SK-N-SH treated with all-trans-retinoic acid at 6 μM for 48 hours (cell line): Measurements from ENCODE around the gene PLCB3.
A peak's percentile ranks its signal among the peaks of the same experiment; 100 is the strongest.

Experiments
- ATAC-seq: fragments of 200-7000 bp; cut with Tn5 transposase; 3 replicates; pipeline ENCODE4 v1.9.1; 2020; ENCODE audit warnings: mild to moderate bottlenecking, moderate library complexity
- ARNTL ChIP-seq: fragments of 450-650 bp; formaldehyde crosslinking; IDR thresholded peaks from 2 replicates; pipeline ENCODE4 v1.5.0; 2020; ENCODE audit warnings: low read depth, mild to moderate bottlenecking, moderate library complexity, borderline replicate concordance
- BACH2 ChIP-seq: fragments of 250-450 bp; sonication (Bioruptor Pico); IDR thresholded peaks from 2 replicates; pipeline ENCODE4 v1.9.0; 2021; ENCODE audit warnings: mild to moderate bottlenecking, borderline replicate concordance
- CREB5 ChIP-seq: fragments of 250-450 bp; sonication (Bioruptor Pico); IDR thresholded peaks from 2 replicates; pipeline ENCODE4 v1.5.1; 2020; ENCODE audit warnings: low read depth, mild to moderate bottlenecking, moderate library complexity
- CSDC2 ChIP-seq: fragments of 250-450 bp; sonication (Bioruptor Pico); IDR thresholded peaks from 2 replicates; pipeline ENCODE4 v1.5.0; 2020; ENCODE audit warnings: mild to moderate bottlenecking, moderate library complexity
- ESRRG ChIP-seq: fragments of 250-450 bp; sonication (Bioruptor Pico); IDR thresholded peaks from 2 replicates; pipeline ENCODE4 v1.6.1; 2021; ENCODE audit warnings: mild to moderate bottlenecking
- GLIS3 ChIP-seq: fragments of 250-450 bp; sonication (Bioruptor Pico); IDR thresholded peaks from 2 replicates; pipeline ENCODE4 v1.5.0; 2020; ENCODE audit warnings: mild to moderate bottlenecking, moderate library complexity
- ISL1 ChIP-seq: fragments of 250-450 bp; sonication (Bioruptor Pico); IDR thresholded peaks from 2 replicates; pipeline ENCODE4 v2.1.2; 2022; ENCODE audit warnings: mild to moderate bottlenecking, moderate library complexity
- OSR1 ChIP-seq: fragments of 250-450 bp; sonication (Bioruptor Pico); IDR thresholded peaks from 2 replicates; pipeline ENCODE4 v1.8.0; 2022; ENCODE audit warnings: moderate library complexity, mild to moderate bottlenecking, inconsistent platforms
- POU6F1 ChIP-seq: fragments of 250-450 bp; sonication (Bioruptor Pico); IDR thresholded peaks from 2 replicates; pipeline ENCODE4 v1.8.0; 2021; ENCODE audit warnings: low read depth, mild to moderate bottlenecking, moderate library complexity, borderline replicate concordance
- PPARA ChIP-seq: fragments of 250-450 bp; sonication (Bioruptor Pico); IDR thresholded peaks from 2 replicates; pipeline ENCODE4 v1.5.0; 2020; ENCODE audit warnings: mild to moderate bottlenecking, borderline replicate concordance
- RARB ChIP-seq: fragments of 250-450 bp; sonication (Bioruptor Pico); IDR thresholded peaks from 2 replicates; pipeline ENCODE4 v1.8.0; 2021; ENCODE audit warnings: mild to moderate bottlenecking, moderate library complexity
- SNAI2 ChIP-seq: fragments of 250-450 bp; sonication (Bioruptor Pico); IDR thresholded peaks from 2 replicates; pipeline ENCODE4 v1.5.0; 2020; ENCODE audit warnings: mild to moderate bottlenecking, moderate library complexity
- TCF4 ChIP-seq: fragments of 250-450 bp; sonication (Bioruptor Pico); IDR thresholded peaks from 2 replicates; pipeline ENCODE4 v1.8.0; 2021; ENCODE audit warnings: mild to moderate bottlenecking, moderate library complexity, borderline replicate concordance
- TSHZ2 ChIP-seq: fragments of 250-450 bp; sonication (Bioruptor Pico); IDR thresholded peaks from 2 replicates; pipeline ENCODE4 v1.5.0; 2020; ENCODE audit warnings: mild to moderate bottlenecking, moderate library complexity
- ZC3H10 ChIP-seq: fragments of 250-450 bp; sonication (Bioruptor Pico); IDR thresholded peaks from 2 replicates; pipeline ENCODE4 v1.5.1; 2021; ENCODE audit warnings: mild to moderate bottlenecking, moderate library complexity
- ZFP3 ChIP-seq: fragments of 250-450 bp; sonication (Bioruptor Pico); IDR thresholded peaks from 2 replicates; pipeline ENCODE4 v1.5.0; 2020; ENCODE audit warnings: mild to moderate bottlenecking, moderate library complexity
- ZFP30 ChIP-seq: fragments of 450-650 bp; formaldehyde crosslinking; IDR thresholded peaks from 2 replicates; pipeline ENCODE4 v1.5.0; 2022; ENCODE audit warnings: mild to moderate bottlenecking, moderate library complexity
- ZNF565 ChIP-seq: fragments of 450-650 bp; formaldehyde crosslinking; conservative IDR thresholded peaks from 2 replicates; pipeline ENCODE4 v1.5.0; 2020; ENCODE audit warnings: low read depth, mild to moderate bottlenecking, moderate library complexity
- ZNF70 ChIP-seq: fragments of 450-650 bp; formaldehyde crosslinking; IDR thresholded peaks from 2 replicates; pipeline ENCODE4 v1.5.0; 2020; ENCODE audit warnings: mild to moderate bottlenecking, moderate library complexity
- ZNF8 ChIP-seq: fragments of 450-650 bp; formaldehyde crosslinking; IDR thresholded peaks from 2 replicates; pipeline ENCODE4 v1.5.0; 2020; ENCODE audit warnings: mild to moderate bottlenecking, moderate library complexity
- TF ChIP-seq, protein P1 (sequence below): fragments of 250-450 bp; sonication (Bioruptor Pico); IDR thresholded peaks from 2 replicates; pipeline ENCODE4 v1.5.1; 2021; ENCODE audit warnings: mild to moderate bottlenecking, moderate library complexity

PLCB3 gene

GRCh38 chr11:64251016-64251752 is at the start of gene PLCB3:
Gene PLCB3 (plus strand): TSS chr11:64251530. CDS start chr11:64251650, 120 bp downstream.
- ATAC-seq: peak; percentile 14
- TF ChIP-seq ZC3H10 (CRISPR knock-in tag): no peak
- TF ChIP-seq, protein P1, sequence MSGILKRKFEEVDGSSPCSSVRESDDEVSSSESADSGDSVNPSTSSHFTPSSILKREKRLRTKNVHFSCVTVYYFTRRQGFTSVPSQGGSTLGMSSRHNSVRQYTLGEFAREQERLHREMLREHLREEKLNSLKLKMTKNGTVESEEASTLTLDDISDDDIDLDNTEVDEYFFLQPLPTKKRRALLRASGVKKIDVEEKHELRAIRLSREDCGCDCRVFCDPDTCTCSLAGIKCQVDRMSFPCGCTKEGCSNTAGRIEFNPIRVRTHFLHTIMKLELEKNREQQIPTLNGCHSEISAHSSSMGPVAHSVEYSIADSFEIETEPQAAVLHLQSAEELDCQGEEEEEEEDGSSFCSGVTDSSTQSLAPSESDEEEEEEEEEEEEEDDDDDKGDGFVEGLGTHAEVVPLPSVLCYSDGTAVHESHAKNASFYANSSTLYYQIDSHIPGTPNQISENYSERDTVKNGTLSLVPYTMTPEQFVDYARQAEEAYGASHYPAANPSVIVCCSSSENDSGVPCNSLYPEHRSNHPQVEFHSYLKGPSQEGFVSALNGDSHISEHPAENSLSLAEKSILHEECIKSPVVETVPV (CRISPR knock-in tag): no peak
- TF ChIP-seq GLIS3 (CRISPR knock-in tag): no peak
- no peak for TF ChIP-seq ZNF565
- no peak for TF ChIP-seq ZNF70 (CRISPR knock-in tag)
- no peak for TF ChIP-seq BACH2 (CRISPR knock-in tag)
- TF ChIP-seq ISL1 (CRISPR knock-in tag): no peak
- TF ChIP-seq PPARA (CRISPR knock-in tag): no peak
- TF ChIP-seq TCF4 (CRISPR knock-in tag): no peak
- TF ChIP-seq TSHZ2: no peak
- TF ChIP-seq ZFP30: no peak
- no peak for TF ChIP-seq CREB5 (CRISPR knock-in tag)
- no peak for TF ChIP-seq CSDC2
- TF ChIP-seq POU6F1 (CRISPR knock-in tag): no peak

DNA sequence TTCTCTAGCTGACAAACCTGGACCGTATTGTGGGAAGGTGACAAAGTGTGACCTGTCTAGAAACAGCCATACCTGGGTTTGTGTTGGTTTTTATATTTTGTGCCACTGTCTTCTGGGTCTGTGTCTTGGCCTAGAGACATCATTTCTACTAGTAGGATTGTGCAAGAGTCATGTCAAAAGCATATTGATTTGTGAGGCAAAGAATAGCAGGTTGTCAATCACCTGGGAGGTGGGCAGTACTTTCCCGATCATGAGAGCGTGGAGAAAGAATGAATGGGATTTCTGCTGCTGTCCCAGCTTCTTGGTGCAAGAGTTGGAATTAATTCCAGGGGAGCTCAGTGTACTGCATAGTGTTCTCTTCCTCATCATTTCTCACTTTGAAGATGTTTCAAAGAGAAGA is 49.8 kb upstream of the PLCB3 start:
- TF ChIP-seq SNAI2 (no peak), BACH2 (CRISPR knock-in tag) (no peak), CSDC2 (no peak), ZC3H10 (CRISPR knock-in tag) (no peak), TCF4 (CRISPR knock-in tag) (no peak), ARNTL (CRISPR knock-in tag) (no peak), ZFP3 (CRISPR knock-in tag) (no peak), CREB5 (CRISPR knock-in tag) (no peak), GLIS3 (CRISPR knock-in tag) (no peak), ZNF565 (no peak)
- TF ChIP-seq, protein P1 (CRISPR knock-in tag): no peak
- TF ChIP-seq, all 23 proteins: peak for 0

DNA sequence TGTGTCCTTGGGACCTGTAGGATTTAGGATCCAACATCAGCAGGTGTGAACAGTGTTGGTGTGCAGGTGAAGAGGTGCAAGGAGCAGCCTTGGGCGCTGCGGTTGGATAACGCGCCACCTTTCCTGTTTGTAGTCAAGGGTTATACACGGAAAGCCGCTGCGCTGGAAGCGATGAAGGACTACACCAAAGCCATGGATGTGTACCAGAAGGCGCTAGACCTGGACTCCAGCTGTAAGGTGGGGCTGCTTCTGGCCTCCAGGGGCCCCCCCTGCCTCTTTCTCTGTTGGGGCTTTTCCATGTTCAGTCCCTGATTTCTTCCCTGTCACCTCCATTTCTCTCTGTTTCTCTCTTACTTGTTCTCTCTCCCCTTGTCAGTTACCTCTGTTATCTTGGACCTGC is 48.3 kb upstream of the PLCB3 start:
- TF ChIP-seq CSDC2: no peak
- no peak for TF ChIP-seq ARNTL (CRISPR knock-in tag)
- no peak for TF ChIP-seq ISL1 (CRISPR knock-in tag)
- no peak for TF ChIP-seq RARB (CRISPR knock-in tag)
- TF ChIP-seq ESRRG: no peak
- no peak for TF ChIP-seq ZFP3 (CRISPR knock-in tag)
- no peak for TF ChIP-seq ZFP30
- TF ChIP-seq OSR1 (CRISPR knock-in tag): no peak
- no peak for TF ChIP-seq ZNF70 (CRISPR knock-in tag)
- no peak for TF ChIP-seq ZNF8
- TF ChIP-seq ZNF565: no peak
- no peak for TF ChIP-seq PPARA (CRISPR knock-in tag)
- TF ChIP-seq, protein P1 (CRISPR knock-in tag): no peak
- no peak for TF ChIP-seq BACH2 (CRISPR knock-in tag)
- no peak for TF ChIP-seq SNAI2
- no peak for TF ChIP-seq GLIS3 (CRISPR knock-in tag)
- TF ChIP-seq ZC3H10 (CRISPR knock-in tag): no peak
- TF ChIP-seq CREB5 (CRISPR knock-in tag): no peak
- TF ChIP-seq, all 23 proteins: peak for 0
- no peak for ATAC-seq

More for the DNA sequence above, 49.8 kb upstream of the PLCB3 start:
- no peak for ATAC-seq
